IPS-18a (cell line): ENCODE data around the gene TMEM121.
"Not testable (repeated sequence)": the region's sequence is repeated elsewhere in the genome, so short reads cannot be mapped to it uniquely, and the experiment has no call there.

Source experiments
- H3K27ac ChIP-seq: one replicate; pipeline ENCODE4 v1.5.1; 2013; ENCODE audit warnings: low read length
- H3K27me3 ChIP-seq: one replicate; pipeline ENCODE4 v1.6.1; 2013; ENCODE audit warnings: mild to moderate bottlenecking, low read length; ENCODE audit not compliant: control insufficient read depth, insufficient read depth
- H3K36me3 ChIP-seq: one replicate; pipeline ENCODE4 v1.6.1; 2013; ENCODE audit warnings: low read depth, low read length; ENCODE audit not compliant: control insufficient read depth
- H3K4me1 ChIP-seq: one replicate; pipeline ENCODE4 v1.6.1; 2013; ENCODE audit warnings: low read depth, low read length; ENCODE audit not compliant: control insufficient read depth
- H3K4me3 ChIP-seq: one replicate; pipeline ENCODE4 v1.5.1; 2013; ENCODE audit warnings: low read length
- H3K9ac ChIP-seq: one replicate; pipeline ENCODE4 v1.6.1; 2013; ENCODE audit warnings: mild to moderate bottlenecking, low read length, moderate library complexity
- H3K9me3 ChIP-seq: one replicate; pipeline ENCODE4 v1.6.1; 2013; ENCODE audit warnings: low read depth, low read length; ENCODE audit not compliant: control insufficient read depth

The TMEM121 gene

DNA sequence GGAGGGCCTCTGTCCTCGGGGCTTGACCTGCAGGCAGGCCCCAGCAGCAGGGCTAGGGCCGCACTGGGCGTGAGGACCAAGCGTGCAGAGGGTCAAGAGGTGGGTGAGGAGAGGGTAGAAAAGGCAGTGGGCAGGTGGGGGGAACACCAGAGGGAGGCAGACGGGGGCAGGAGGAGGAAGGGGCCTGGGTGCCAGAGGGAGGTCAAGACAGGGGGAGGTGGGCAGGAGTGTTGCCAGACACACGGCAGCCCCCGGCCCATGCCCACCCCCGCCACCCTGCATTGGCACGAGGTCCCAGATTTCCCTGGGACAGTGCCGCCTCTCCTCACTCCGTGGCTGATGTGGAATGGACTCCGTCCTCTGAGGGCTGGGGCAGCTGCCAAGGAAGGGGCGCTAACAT lies 8.2 kb downstream of the TMEM121 start:
- Histone ChIP-seq H3K9me3 (no peaks in the 10 kb centered on the region), H3K27me3 (no peaks in the 10 kb centered on the region), H3K27ac (no peak overlapping the region), H3K36me3 (no peaks in the 10 kb centered on the region), H3K4me1 (no peaks in the 10 kb centered on the region), H3K9ac (no peak overlapping the region), H3K4me3 (no peak overlapping the region)

- H3K27me3 ChIP-seq: no peaks in the 10 kb centered on the region
- peaks cover 7% of the 10 kb centered on the region for H3K9me3 ChIP-seq
- no peak overlapping the region for H3K27ac ChIP-seq
- H3K4me1 ChIP-seq: no peaks in the 10 kb centered on the region
- no peaks in the 10 kb centered on the region for H3K36me3 ChIP-seq
- no peak overlapping the region for H3K9ac ChIP-seq
- no peak overlapping the region for H3K4me3 ChIP-seq
These were observed 9.7 kb downstream of the TMEM121 start for GRCh38 chr14:105536051-105536450.

DNA sequence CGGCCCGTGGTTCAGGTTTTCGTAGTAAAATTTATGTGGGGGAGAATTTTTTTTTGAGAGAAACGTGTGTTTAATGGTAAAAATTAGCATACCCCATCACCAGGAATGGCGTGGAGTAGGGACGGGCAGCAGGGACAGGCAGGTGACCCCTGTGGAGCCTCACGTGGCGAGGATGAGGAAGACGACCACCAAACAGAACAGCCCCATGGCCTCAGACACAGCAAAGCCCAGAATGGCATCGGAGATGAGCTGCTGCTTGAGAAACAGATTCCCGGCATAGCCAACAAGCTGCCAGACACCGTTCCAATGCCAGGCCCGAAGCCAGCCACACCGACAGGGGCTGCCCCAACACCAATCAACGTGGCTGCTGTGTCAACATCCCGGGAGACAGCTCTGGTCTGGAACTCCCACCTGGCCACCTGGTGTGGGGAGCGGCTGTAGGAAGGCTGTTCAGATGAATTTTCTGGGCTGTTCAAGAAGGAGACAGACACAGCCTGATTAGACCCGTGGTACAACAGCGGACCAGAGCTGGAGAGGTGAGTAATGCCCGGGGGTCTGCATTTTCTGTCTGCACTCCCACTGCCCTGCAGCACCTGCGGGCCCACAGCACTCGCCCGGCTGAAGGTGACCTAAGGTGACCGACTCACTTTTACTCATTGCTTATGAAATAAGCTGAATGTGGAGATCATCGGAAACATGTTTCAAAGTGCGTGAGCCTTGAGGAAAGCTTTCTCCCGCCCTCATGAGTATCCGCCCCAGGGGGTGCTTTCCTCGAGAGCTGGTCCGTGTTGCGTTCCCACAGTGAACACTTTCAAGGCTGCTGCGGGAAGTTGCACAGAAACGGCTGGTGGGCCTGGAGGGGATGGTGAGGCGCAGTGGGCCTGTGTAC lies 10.6 kb downstream of the TMEM121 start:
- no peaks in the 10 kb centered on the region for H3K4me1 ChIP-seq
- H3K27ac ChIP-seq: no peak overlapping the region
- H3K27me3 ChIP-seq: no peaks in the 10 kb centered on the region
- no peak overlapping the region for H3K9ac ChIP-seq
- H3K36me3 ChIP-seq: no peaks in the 10 kb centered on the region
- peaks cover 10% of the 10 kb centered on the region for H3K9me3 ChIP-seq
- H3K4me3 ChIP-seq: no peak overlapping the region

- no peaks in the 10 kb centered on the region for H3K27me3 ChIP-seq
- H3K4me3 ChIP-seq: no peak overlapping the region
- H3K27ac ChIP-seq: no peak overlapping the region
- no peak overlapping the region for H3K9ac ChIP-seq
- H3K4me1 ChIP-seq: no peaks in the 10 kb centered on the region
- peaks cover 10% of the 10 kb centered on the region for H3K9me3 ChIP-seq
- no peaks in the 10 kb centered on the region for H3K36me3 ChIP-seq
These were observed 11.4 kb downstream of the TMEM121 start for GRCh38 chr14:105537580-105538474.

GRCh38 chr14:105538481-105539049 lies 12.2 kb downstream of the TMEM121 start:
- peaks cover 10% of the 10 kb centered on the region for H3K9me3 ChIP-seq
- H3K36me3 ChIP-seq: no peaks in the 10 kb centered on the region
- no peak overlapping the region for H3K27ac ChIP-seq
- H3K4me3 ChIP-seq: no peak overlapping the region
- H3K9ac ChIP-seq: no peak overlapping the region
- H3K4me1 ChIP-seq: no peaks in the 10 kb centered on the region
- H3K27me3 ChIP-seq: no peaks in the 10 kb centered on the region

DNA sequence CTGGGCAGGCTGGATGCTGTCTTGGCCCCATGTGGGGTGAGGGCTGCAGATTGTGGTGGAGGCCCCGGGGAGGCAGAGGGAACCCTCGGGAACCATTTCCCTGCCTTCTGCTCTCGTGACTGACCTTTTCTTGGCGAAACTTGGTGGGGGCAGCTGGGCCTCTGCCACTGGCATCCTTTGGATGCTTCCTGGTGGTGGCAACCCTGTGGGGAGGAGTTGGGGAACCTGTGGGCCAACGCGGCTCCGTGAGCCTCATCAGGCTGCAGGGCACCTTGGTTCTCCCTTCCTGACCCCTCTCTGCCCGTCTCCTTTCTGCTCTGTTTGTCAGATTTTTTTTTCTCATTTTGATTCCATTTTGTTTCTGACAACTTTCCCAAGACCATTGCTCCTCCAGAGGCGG lies 14.4 kb downstream of the TMEM121 start:
- Histone ChIP-seq H3K36me3 (no peaks in the 10 kb centered on the region), H3K4me1 (no peaks in the 10 kb centered on the region), H3K9ac (no peak overlapping the region), H3K27me3 (no peaks in the 10 kb centered on the region), H3K27ac (no peak overlapping the region), H3K4me3 (no peak overlapping the region), H3K9me3 (peaks cover 22% of the 10 kb centered on the region)

DNA sequence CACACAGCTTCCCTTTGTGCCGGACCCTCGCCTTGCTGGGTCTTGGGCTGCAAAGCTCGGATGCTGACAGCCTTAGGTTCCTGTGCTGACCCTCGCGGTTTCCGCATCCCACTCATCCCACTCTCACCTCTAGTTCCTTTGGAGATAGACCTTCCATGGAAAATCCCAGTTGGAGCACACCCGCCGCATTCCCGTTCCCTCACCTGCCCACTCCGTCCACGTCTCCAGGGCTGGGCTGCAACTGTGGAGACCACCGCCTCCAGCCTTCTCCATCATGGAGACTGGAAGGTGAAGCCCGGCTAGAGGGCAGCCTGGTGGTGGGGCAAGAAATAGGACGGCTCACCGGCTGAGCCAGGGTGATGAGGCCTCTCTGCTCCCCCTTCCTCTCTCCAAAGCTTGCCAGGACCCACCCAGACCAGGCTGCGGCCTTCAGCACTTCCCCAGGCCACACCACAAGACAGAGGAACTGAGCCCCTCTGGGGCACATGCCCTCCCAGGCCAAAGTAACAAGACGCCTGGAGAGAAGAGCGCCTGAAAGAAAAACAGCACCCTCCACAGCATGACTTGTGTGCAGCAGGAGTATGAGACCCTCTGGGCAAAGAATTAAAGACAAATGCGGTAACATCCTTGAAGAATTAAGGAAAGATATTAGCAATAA lies 15.0 kb downstream of the TMEM121 start:
- H3K4me1 ChIP-seq: no peaks in the 10 kb centered on the region
- no peaks in the 10 kb centered on the region for H3K36me3 ChIP-seq
- H3K27me3 ChIP-seq: no peaks in the 10 kb centered on the region
- no peak overlapping the region for H3K27ac ChIP-seq
- H3K9me3 ChIP-seq: peaks cover 22% of the 10 kb centered on the region
- no peak overlapping the region for H3K9ac ChIP-seq
- H3K4me3 ChIP-seq: no peak overlapping the region

GRCh38 chr14:105545676-105546075 lies 19.3 kb downstream of the TMEM121 start:
- not testable (repeated sequence) for H3K27me3 ChIP-seq, H3K4me3 ChIP-seq, H3K27ac ChIP-seq, H3K4me1 ChIP-seq, H3K36me3 ChIP-seq, H3K9ac ChIP-seq
- H3K9me3 ChIP-seq: peaks cover 27% of the 10 kb centered on the region

DNA sequence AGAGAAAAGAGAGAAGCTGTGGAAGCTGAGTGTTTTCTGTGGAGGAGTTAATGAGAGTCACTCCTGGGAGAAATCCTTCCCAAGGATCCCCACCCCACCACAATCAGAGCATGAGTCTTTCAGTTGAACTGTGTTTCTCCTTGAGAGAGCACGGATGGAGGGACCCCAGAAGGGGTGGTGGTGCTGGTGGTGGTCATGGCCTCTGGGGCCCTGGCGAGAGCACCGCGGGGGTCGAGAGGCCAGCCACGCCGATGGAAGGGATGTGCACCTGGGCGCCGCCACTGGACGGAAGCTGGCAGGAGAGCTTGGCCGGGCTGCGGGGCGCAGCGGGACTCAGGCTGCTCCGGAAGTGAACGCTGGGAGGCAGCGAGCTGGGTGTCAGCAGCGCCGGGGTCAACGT lies 20.0 kb downstream of the TMEM121 start:
- peaks cover 25% of the 10 kb centered on the region for H3K9me3 ChIP-seq
- H3K27ac ChIP-seq, H3K36me3 ChIP-seq, H3K9ac ChIP-seq, H3K4me3 ChIP-seq, H3K27me3 ChIP-seq, H3K4me1 ChIP-seq: not testable (repeated sequence)

GRCh38 chr14:105547072-105547471 lies 20.7 kb downstream of the TMEM121 start:
- not testable (repeated sequence) for H3K27ac ChIP-seq, H3K27me3 ChIP-seq, H3K4me3 ChIP-seq, H3K9ac ChIP-seq, H3K4me1 ChIP-seq, H3K36me3 ChIP-seq
- peaks cover 27% of the 10 kb centered on the region for H3K9me3 ChIP-seq

GRCh38 chr14:105547741-105548169 lies 21.4 kb downstream of the TMEM121 start:
- Histone ChIP-seq H3K9me3 (peaks cover 27% of the 10 kb centered on the region), H3K27me3 (no peaks in the 10 kb centered on the region), H3K36me3 (no peaks in the 10 kb centered on the region), H3K4me3 (no peak overlapping the region), H3K9ac (no peak overlapping the region), H3K27ac (no peak overlapping the region), H3K4me1 (no peaks in the 10 kb centered on the region)
